Mucosa of rectum (tissue), 2 donors: ENCODE measurements around the gene MAGEB2.
"Not testable (repeated sequence)": the region's sequence is repeated elsewhere in the genome, so short reads cannot be mapped to it uniquely, and the experiment has no call there.

Source experiments
- H3K27ac ChIP-seq, 2 donors: one replicate each; pipeline ENCODE4 v1.7.0; 2013; ENCODE audit warnings: inconsistent platforms in 2 of 2, low read depth in 2 of 2, low read length in 2 of 2
- H3K27me3 ChIP-seq, 2 donors: one replicate each; pipeline ENCODE4 v1.7.0; 2013; ENCODE audit warnings: low read length in 2 of 2; ENCODE audit not compliant: control insufficient read depth in 2 of 2, insufficient read depth in 2 of 2
- H3K36me3 ChIP-seq, 2 donors: one replicate each; pipeline ENCODE4 v1.7.0; 2013; ENCODE audit warnings: low read length in 2 of 2; ENCODE audit not compliant: control insufficient read depth in 2 of 2, insufficient read depth in 2 of 2
- H3K4me1 ChIP-seq, 2 donors: one replicate each; pipeline ENCODE4 v1.7.0; 2013; ENCODE audit warnings: low read length in 2 of 2, mild to moderate bottlenecking in 1 of 2; ENCODE audit not compliant: control insufficient read depth in 2 of 2, insufficient read depth in 2 of 2
- H3K4me3 ChIP-seq, 2 donors: one replicate each; pipeline ENCODE4 v1.7.0; 2013; ENCODE audit warnings: low read length in 2 of 2
- H3K9ac ChIP-seq, 2 donors: one replicate each; pipeline ENCODE4 v1.7.0; 2013; ENCODE audit warnings: low read length in 2 of 2, low read depth in 1 of 2, mild to moderate bottlenecking in 1 of 2
- H3K9me3 ChIP-seq, 2 donors: one replicate each; pipeline ENCODE4 v1.7.0; 2013; ENCODE audit warnings: low read length in 2 of 2; ENCODE audit not compliant: control insufficient read depth in 2 of 2
- donor health status: healthy.
- donor health status: Normal muscosa, but diverticular disease.

Gene MAGEB2, protein sequence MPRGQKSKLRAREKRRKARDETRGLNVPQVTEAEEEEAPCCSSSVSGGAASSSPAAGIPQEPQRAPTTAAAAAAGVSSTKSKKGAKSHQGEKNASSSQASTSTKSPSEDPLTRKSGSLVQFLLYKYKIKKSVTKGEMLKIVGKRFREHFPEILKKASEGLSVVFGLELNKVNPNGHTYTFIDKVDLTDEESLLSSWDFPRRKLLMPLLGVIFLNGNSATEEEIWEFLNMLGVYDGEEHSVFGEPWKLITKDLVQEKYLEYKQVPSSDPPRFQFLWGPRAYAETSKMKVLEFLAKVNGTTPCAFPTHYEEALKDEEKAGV

DNA sequence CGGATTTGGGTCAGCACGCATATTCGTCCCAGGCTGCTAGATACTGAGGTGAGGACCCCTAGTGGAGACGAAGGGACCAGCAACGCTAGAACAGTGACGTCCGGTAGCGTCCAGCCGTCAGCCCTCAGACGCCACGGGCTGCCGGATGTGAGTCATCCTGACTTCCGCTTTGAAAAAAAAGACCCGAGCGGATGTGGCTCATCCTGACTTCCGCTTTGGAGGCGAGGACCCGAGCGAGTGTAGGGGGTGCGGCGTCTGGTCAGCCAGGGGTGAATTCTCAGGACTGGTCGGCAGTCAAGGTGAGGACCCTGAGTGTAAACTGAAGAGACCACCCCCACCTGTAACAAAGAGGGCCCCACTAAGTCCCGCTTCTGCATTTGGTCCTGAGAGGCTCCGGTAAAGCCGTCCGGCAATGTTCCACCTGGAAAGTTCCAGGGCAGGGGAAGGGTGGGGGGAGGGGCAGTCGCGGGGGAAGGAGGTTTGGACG is at the start of gene MAGEB2:
Gene MAGEB2, plus strand, starts transcription at position 207 of the 487 bp plus-strand sequence. CDS start 3,018 bp downstream, outside the sequence.
- H3K4me3 ChIP-seq = no peak within 1 kb of the TSS
- H3K9ac ChIP-seq = no peak within 1 kb of the TSS
- no peak within 1 kb of the TSS for H3K27ac ChIP-seq
- no peaks in the 10 kb centered on the region for H3K9me3 ChIP-seq
- no peaks in the 10 kb centered on the region for H3K36me3 ChIP-seq
- no peaks in the 10 kb centered on the region for H3K27me3 ChIP-seq
- no peaks in the 10 kb centered on the region for H3K4me1 ChIP-seq

DNA sequence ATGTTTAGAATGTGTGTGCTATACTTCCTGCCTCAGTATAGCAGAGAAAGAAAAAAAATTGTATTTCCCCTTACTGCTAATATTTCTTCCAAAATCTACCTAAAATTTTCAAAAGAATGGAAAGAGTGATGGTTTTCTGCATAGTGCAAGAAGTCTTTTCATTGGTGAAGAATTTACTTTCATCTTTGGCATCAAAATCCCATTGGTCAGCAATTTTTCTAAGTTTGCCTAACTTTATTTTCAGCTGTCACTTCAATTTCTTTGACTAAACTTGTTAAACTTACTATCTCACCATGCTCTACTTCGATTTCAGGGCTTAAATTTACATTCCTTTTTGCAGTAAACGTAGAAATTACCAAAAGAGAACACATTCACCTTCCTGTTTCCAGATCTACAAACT is 44.5 kb upstream of the MAGEB2 start:
- Histone ChIP-seq H3K4me1 (no peaks in the 10 kb centered on the region), H3K4me3 (no peak overlapping the region), H3K27me3 (no peaks in the 10 kb centered on the region), H3K9me3 (no peaks in the 10 kb centered on the region), H3K9ac (no peak overlapping the region), H3K36me3 (no peaks in the 10 kb centered on the region), H3K27ac (no peak overlapping the region)

DNA sequence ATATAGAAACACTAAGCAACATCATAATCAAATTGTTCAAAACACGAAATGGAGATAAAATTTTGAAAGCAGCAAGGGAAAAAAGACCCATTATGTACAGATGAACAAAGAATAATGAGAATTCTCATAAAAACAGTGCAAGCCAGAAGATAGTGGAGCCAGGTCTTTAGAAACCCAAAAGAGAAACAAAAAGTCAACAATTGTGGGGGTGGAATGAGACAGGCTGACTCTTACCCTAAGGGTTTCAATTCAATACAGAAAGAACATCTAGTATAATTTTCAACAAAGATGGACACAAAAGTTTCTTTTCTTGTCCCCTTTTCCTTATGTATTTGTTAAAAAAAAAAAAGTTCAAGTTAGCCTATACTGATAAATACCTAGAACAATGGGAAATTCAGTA is 34.0 kb upstream of the MAGEB2 start:
- H3K27me3 ChIP-seq = no peaks in the 10 kb centered on the region
- H3K27ac ChIP-seq = no peak overlapping the region
- no peak overlapping the region for H3K9ac ChIP-seq
- no peak overlapping the region for H3K4me3 ChIP-seq
- no peaks in the 10 kb centered on the region for H3K36me3 ChIP-seq
- H3K4me1 ChIP-seq = no peaks in the 10 kb centered on the region
- H3K9me3 ChIP-seq = no peaks in the 10 kb centered on the region

DNA sequence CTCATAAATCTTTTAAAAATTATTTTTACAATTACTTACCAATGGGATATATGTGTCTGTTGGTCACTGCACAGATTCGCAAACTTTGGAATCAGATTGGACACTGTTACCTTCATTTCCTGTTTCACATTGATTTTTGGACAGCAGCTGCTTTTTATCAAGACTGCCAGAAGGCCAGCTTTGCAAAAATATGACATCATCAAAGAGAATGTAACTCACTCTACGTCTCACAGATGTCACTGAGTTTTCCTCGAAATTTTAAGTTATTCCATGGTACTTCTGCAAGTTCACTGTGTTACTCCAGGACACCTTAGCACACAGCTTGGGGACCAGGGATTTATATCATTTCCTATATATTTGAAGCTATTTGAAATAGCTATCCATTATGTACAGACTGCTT is 31.8 kb upstream of the MAGEB2 start:
- H3K27ac ChIP-seq = no peak overlapping the region
- no peaks in the 10 kb centered on the region for H3K4me1 ChIP-seq
- no peaks in the 10 kb centered on the region for H3K27me3 ChIP-seq
- no peak overlapping the region for H3K9ac ChIP-seq
- H3K4me3 ChIP-seq = no peak overlapping the region
- H3K9me3 ChIP-seq = no peaks in the 10 kb centered on the region
- H3K36me3 ChIP-seq = no peaks in the 10 kb centered on the region

DNA sequence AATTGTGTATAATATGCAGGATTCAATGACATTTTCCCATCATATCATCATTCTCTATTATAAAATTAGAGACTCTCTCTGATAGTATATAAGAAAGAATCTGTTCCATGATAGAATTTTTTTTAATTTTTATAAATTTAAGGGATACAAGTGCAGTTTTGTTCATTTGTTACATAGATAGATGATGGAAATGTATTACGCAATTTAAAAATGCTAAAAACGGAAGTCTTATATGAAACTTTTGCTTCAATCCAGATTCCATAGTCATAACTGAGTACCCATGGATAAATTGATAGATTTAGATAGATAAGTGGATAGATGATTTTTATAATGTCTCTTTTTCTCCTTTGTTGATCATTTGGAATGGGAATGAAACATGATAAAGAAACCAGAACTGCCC is 24.9 kb upstream of the MAGEB2 start:
- H3K4me3 ChIP-seq = no peak overlapping the region
- H3K27me3 ChIP-seq = no peaks in the 10 kb centered on the region
- no peaks in the 10 kb centered on the region for H3K9me3 ChIP-seq
- H3K36me3 ChIP-seq = no peaks in the 10 kb centered on the region
- no peak overlapping the region for H3K9ac ChIP-seq
- no peaks in the 10 kb centered on the region for H3K4me1 ChIP-seq
- no peak overlapping the region for H3K27ac ChIP-seq

DNA sequence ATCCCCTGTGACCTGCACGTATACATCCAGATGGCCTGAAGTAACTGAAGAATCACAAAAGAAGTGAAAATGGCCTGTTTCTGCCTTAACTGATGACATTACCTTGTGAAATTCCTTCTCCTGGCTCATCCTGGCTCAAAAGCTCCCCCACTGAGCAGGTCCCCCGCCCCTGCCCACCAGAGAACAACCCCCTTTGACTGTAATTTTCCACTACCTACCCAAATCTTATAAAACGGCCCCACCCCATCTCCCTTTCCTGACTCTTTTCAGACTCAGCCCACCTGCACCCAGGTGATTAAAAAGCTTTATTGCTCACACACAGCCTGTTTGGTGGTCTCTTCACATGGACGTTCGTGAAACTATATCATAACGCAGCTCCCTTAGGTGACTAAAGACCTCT is 21.5 kb upstream of the MAGEB2 start:
- H3K27ac ChIP-seq, H3K4me3 ChIP-seq, H3K9me3 ChIP-seq, H3K9ac ChIP-seq, H3K4me1 ChIP-seq, H3K27me3 ChIP-seq, H3K36me3 ChIP-seq: not testable (repeated sequence)

DNA sequence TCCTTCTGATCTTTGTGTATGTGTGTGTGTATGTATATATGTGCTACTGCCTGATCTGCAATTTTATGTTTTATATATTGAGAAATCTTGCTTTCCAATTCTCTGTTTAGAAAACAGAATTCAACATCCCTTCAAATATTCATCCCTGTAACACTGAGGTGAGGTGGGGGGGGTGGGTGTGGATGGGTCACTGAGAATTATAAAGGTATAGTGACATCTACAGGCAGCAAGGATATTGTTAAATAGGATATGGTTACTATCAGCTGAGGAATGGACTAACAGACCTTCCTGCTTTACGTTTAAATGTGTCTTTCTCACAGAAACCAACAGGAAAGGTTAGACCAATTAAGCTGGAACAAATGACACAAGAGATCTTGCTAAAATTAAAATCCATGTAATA is 19.0 kb upstream of the MAGEB2 start:
- Histone ChIP-seq H3K4me1 (no peaks in the 10 kb centered on the region), H3K27ac (no peak overlapping the region), H3K27me3 (no peaks in the 10 kb centered on the region), H3K36me3 (no peaks in the 10 kb centered on the region), H3K4me3 (no peak overlapping the region), H3K9ac (no peak overlapping the region), H3K9me3 (no peaks in the 10 kb centered on the region)

DNA sequence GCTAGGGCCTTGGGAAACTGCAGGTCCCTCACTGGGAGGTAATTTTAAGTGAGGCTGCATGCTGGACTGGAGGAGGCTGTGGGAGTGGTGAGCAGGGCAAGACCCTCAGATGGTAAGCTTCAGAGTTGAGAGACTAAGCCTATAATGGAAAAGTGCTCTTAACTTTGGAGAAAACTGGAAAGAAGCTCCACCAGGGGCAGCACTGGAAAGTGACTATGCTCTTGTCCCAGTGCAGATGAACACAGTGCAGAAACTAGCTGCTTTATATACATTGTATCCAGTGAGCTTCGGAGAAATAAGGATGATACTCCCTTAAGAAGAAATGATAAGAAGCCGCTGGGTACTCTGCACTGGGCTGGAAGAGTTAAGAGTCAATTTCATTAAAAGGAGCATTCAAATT is 3.2 kb upstream of the MAGEB2 start:
- H3K9ac ChIP-seq = no peak overlapping the region
- no peaks in the 10 kb centered on the region for H3K4me1 ChIP-seq
- no peaks in the 10 kb centered on the region for H3K36me3 ChIP-seq
- H3K27me3 ChIP-seq = no peaks in the 10 kb centered on the region
- no peaks in the 10 kb centered on the region for H3K9me3 ChIP-seq
- no peak overlapping the region for H3K27ac ChIP-seq
- H3K4me3 ChIP-seq = no peak overlapping the region

DNA sequence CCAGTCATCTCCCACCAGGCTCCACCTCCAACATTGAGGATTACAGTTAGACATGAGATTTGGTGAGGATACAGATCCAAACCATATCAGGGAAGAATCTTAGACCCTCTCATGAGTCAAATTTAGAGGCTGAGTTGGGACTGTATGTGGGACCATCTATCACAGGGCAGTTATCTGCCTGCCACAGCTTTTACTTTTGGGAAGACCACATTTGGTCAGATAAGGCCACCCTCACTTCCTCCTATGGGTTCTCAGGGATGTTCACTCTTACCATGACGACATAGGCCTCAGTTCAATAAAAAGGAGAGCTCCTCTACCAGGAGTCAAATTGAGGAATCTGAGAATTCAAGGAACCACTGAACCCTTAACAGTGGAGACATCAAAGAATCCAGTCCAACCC is 2.1 kb downstream of the MAGEB2 start:
- Histone ChIP-seq H3K36me3 (no peaks in the 10 kb centered on the region), H3K27me3 (no peaks in the 10 kb centered on the region), H3K9ac (no peak overlapping the region), H3K9me3 (no peaks in the 10 kb centered on the region), H3K4me1 (no peaks in the 10 kb centered on the region), H3K27ac (no peak overlapping the region), H3K4me3 (no peak overlapping the region)

DNA sequence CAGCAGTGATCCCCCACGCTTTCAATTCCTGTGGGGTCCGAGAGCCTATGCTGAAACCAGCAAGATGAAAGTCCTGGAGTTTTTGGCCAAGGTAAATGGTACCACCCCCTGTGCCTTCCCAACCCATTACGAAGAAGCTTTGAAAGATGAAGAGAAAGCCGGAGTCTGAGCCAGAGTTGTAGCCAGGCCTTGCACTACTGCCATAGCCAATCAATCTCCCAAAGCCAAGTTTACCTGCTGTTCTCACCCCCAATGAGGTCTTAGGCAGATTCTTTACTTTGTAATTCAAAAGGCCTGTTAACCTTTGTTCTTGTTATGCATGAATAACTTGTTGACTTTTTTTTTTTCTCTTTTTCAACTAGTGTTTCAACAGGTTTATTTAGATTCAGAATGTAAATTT is 4.0 kb downstream of the MAGEB2 start:
- no peak overlapping the region for H3K9ac ChIP-seq
- H3K27me3 ChIP-seq = no peaks in the 10 kb centered on the region
- no peak overlapping the region for H3K4me3 ChIP-seq
- no peaks in the 10 kb centered on the region for H3K36me3 ChIP-seq
- no peaks in the 10 kb centered on the region for H3K4me1 ChIP-seq
- no peak overlapping the region for H3K27ac ChIP-seq
- no peaks in the 10 kb centered on the region for H3K9me3 ChIP-seq
